AG20443 (cell line): ENCODE results near the gene SUPT20H.

Experiments
- DNase-seq: peaks from one replicate; pipeline ENCODE4 v3.0.0; 2012; ENCODE audit warnings: low spot score, mixed read lengths

Gene SUPT20H

GRCh38 chr13:36999054-36999714 is 60.3 kb downstream of the SUPT20H start, which contains the start of gene ALG5:
Gene ALG5, minus strand, starts transcription at chr13:36999340. Its CDS starts 40 bp downstream, at chr13:36999300.
- peak; percentile 95 for DNase-seq

DNA sequence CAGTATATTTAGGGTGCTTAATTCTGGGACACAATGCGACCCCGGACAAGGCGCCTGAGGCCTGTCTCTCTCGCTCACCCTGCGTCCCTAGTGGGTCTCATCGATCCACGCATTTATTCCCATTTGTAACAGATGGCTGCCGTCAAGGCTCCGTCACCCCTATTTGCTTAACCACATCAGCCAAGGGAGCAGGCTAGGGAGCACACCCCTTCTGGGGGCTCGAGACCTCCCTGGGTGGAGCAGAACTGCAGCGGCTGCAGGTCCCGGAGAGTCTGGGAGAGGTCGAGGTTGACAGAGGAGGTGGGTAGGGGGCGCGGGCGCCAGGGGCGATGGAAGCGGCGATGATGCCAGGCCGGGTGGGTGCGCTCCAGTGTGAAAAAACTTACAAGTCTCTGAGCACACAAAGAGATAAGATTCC is 60.9 kb downstream of the SUPT20H start:
- DNase-seq = peak; percentile 14

DNA sequence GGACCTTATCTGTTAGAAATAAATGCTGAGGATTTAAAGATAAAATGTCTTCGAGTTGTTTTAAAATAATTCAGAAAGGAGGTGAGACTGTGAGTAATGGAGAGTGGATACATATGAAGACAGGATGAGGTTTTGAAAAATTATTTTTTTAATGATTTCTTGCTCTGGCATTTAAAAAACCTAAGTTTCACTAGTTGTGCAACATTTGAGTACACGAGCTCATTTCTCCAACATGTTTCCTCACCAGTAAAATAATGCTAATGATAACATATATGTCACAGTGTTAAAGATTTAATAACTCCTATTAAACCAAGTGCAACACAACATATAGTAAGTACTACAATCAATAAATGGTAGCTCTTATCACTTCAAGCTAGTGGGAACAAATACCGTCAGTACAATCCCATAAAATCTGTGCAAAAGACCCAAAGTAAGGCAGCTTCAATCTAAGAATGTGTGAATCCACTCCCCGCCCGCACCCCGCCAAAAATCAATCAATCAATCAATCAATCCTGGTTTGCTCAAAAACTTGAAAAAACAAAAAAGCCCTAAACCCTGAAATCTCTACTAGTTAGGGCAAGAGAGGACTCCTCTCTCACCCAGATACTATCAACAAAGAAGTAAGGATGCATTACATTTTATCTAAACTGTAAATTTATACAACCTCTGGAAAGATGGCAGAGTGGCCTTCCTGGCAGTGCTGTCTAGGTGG is 61.6 kb downstream of the SUPT20H start:
- no peak for DNase-seq

DNA sequence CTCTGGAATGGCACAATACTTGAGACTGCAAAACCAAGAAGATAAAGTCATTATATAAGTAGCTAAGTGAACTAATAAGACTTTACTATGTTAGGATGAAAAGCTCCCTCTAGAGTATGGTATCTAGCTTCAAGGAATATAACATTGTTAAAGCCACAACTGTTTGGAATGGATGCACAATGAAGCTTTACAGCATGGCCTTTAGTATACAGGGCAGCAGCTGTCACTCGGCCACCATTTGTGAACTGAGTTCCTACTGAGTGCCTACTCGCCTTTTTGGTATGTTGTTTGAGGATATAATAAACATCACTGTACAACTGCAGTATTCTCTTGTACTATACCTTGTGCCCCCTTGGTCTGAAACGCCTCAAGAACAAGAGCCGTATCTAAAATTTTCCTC is 67.1 kb downstream of the SUPT20H start:
- DNase-seq = no peak

DNA sequence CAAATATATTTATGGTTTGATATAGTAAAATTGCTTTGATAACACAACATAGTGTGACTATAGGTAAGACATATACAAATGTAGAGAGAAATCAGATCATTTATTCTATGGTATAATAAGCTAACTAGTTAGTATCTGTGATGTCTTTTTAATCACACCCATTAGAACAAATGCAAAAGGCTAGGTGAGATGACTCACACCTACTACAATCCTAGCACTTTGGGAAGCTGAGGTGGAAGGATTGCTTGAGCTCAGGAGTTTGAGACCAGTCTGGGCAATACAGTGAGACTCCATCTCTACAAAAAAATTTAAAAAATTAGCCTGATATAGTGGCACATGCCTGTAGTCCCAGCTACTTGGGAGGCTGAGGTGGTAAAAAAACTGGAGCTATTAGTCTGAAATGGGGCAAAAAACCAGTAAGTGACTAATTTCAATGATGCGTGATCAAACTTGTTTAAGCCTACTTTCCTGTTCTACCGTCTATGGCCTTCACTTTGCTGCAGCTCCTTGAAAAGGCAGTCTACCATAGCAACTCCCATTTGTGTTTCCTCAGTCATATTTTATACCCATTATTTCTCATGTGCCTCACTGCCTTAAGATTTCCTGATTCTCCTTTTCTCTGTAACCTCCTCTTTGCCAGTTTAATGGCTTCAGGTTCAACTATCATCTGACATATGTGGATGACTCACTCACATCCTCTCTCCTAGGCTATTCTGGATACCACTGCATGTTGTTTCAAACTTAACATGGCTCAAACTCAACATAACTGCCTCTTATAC is 72.8 kb downstream of the SUPT20H start:
- DNase-seq = no peak

- peak; percentile 59 for DNase-seq
Observed at GRCh38 chr13:36981156-36981743, 78.2 kb downstream of the SUPT20H start.

DNA sequence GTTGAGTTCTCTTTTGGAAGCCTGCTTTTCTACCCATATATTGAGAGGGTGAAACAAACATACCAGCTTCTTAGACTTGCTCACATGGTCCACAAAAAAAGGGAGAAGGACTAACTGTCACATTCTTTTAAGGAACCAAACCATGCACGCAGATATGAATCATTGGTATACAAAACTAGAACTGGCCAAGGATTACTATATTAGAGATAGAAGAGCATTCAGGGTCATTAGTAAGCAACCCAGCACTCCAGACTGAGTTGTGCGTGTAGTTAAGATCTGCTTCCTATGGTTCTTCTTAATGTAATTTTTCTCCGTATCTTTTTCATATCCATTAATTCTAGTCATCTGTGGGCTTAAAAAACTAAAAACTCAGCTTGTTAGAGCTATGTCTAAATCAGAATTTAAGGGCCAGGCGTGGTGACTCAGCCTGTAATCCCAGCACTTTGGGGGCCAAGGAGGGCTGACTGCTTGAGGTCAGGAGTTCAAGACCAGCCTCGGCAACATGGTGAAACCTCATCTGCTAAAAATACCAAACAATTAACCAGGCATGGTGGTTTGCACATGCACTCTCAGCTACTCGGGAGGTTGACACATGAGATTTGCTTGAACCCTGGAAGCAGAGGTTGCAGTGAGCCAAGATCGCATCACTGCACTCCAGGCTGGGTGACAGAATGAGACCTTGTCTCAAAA is 80.0 kb downstream of the SUPT20H start:
- DNase-seq = no peak

GRCh38 chr13:36975172-36975571 is 84.3 kb downstream of the SUPT20H start:
- no peak for DNase-seq

DNA sequence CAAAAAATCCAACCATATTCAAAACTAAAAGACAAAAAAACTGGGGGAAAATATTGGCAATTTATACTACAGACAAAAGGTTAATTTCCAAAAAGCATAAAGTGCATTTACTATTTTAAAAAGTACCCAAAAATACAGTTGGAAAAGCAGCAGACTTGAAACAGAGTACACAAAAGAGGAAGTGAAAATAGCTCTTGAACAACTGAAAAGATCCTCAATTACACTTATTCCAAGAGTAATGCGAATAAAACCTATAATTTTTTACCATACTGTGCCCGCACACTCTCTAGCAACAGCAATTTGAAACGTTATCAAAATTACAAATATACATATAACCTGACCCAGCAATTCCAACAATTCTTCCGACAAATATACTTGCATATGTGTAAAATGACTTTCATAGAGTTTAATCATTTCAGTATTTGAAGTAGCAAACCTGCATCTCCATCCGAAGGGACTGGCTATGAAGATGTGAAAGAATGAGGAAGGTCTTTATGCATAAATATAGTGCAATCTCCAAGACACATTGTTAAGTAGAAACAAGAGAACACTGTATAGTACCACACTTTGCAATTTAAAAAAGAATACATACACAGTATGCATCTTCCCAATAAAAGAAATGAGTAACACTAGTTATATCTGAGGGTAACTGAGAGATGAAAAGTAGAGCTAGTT is 85.7 kb downstream of the SUPT20H start:
- DNase-seq = no peak

DNA sequence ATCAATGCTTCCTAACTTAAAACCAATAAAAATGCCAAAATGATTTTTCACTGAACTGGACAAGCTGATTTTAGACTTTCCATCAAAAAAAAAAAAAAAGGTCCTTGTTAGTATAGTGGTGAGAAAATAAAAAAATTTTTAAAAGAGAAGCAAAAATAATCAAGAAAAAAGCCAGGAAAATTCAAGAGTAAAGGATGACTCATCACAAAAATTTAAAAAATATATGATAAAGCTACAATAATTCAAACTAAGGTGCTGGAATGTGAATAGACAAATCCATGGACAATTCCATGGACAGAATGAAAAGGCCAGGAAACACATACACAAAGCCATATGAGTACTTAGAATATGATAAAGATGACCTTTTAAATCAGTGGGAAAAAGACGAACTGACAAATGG is 86.5 kb downstream of the SUPT20H start:
- no peak for DNase-seq

- DNase-seq = no peak
Observed at GRCh38 chr13:36966404-36966803, 93.1 kb downstream of the SUPT20H start.

DNA sequence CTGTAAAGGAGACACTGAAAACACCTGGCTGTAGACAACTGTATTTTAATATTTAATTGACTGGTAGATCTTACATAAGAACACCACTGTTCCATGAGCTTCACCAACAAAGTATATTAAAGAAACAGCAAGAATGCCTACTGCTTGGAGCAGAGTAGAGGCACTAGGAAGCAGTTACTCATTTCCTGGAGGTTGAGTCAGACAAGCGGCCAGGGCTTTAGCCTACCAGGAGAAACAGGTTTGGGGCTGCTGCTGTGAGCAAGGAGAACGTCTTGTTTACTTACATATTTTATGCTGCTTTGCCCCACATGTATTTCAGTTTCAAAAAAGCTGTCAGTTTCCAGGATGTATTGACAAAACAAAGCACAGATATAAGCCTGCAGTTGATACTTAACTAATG is 93.7 kb downstream of the SUPT20H start:
- peak; percentile 78 for DNase-seq

DNA sequence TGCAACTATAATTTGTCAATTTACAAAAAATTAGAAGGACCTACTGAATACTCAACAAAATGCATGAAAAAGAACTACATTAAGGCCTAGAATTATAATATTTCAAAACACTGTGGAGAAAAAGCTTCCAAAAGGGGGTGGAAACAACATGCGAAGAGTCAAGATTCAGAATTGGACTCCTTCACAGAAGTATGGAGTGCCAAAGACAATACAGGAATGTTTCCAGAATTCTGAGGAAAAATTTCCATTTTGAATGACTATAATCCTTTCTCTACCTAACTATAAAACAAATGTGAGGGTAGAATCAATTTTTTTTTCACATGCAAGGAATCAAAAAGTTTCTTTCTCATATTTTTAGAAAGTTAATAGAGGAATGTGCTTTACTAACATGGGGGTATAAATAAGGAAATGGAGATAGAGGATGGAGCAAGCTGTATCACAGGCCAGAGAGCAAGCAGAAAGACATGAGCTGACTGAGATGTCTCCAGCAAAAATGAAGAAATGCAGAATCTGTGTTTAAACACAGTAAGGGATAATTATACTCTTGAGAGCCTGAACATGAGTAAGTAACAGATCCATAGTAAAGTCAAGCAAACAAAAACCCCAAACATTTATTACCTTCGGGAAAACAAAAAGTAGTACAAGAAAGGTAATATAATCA is 99.9 kb downstream of the SUPT20H start:
- no peak for DNase-seq
